ELR (cell line): ENCODE measurements around the gene KIF24.
"Not testable (repeated sequence)": the region's sequence is repeated elsewhere in the genome, so short reads cannot be mapped to it uniquely, and the experiment has no call there.

Experiments used
- DNase-seq: peaks from one replicate; pipeline ENCODE4 v3.0.0-alpha.2; 2015; ENCODE audit warnings: low read depth

Gene KIF24, protein sequence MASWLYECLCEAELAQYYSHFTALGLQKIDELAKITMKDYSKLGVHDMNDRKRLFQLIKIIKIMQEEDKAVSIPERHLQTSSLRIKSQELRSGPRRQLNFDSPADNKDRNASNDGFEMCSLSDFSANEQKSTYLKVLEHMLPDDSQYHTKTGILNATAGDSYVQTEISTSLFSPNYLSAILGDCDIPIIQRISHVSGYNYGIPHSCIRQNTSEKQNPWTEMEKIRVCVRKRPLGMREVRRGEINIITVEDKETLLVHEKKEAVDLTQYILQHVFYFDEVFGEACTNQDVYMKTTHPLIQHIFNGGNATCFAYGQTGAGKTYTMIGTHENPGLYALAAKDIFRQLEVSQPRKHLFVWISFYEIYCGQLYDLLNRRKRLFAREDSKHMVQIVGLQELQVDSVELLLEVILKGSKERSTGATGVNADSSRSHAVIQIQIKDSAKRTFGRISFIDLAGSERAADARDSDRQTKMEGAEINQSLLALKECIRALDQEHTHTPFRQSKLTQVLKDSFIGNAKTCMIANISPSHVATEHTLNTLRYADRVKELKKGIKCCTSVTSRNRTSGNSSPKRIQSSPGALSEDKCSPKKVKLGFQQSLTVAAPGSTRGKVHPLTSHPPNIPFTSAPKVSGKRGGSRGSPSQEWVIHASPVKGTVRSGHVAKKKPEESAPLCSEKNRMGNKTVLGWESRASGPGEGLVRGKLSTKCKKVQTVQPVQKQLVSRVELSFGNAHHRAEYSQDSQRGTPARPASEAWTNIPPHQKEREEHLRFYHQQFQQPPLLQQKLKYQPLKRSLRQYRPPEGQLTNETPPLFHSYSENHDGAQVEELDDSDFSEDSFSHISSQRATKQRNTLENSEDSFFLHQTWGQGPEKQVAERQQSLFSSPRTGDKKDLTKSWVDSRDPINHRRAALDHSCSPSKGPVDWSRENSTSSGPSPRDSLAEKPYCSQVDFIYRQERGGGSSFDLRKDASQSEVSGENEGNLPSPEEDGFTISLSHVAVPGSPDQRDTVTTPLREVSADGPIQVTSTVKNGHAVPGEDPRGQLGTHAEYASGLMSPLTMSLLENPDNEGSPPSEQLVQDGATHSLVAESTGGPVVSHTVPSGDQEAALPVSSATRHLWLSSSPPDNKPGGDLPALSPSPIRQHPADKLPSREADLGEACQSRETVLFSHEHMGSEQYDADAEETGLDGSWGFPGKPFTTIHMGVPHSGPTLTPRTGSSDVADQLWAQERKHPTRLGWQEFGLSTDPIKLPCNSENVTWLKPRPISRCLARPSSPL (N-terminal part only)

DNA sequence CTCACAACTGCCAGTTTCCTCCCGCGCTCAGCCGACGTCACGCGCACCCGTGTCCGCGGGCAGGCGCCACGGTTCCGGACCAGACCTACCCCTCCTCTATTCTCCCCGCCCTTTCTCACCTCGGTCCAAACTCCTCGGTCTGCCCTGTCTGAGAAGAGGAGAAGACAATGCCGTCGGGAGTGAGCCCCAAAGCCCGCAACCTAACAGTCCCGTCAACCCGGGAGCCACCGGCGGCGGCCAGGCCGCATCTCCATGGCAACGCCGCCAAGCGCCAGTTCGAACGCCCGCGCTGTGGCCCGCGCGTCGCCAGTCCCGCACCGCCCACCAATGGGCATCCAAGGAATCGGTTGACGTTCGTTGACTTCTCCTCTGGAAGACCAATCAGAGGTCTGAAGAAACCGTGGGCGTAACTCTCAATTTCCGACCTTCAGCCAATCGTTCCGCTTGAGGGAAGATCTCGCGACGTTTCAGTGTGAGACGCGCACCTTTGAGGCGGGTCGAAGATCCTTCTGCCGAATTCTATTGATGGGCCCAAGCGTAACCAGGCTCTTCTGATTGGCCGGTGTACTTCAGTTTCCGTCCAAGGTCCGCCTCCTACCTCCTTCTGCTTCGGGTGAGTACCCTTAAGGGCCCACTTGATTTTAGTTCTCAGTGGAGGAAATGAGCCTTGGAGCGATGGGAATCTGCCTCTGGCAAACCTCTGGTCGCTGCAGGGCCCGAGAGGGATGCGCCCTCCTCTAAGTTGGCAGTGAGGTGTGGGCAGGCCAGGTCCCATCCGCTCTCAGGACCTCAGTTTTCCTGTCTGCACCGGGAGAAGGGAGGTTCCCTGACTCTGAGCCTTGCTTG, at the start of gene KIF24, which contains the start of gene NUDT2:
TSS of gene KIF24 (minus strand) at position 282 of the 846 bp plus-strand sequence. CDS start 17,922 bp downstream, outside the sequence.
TSS of gene NUDT2 (plus strand) at position 583 of the 846 bp plus-strand sequence. CDS start 9,471 bp downstream, outside the sequence.
- DNase-seq: peak; percentile 100

DNA sequence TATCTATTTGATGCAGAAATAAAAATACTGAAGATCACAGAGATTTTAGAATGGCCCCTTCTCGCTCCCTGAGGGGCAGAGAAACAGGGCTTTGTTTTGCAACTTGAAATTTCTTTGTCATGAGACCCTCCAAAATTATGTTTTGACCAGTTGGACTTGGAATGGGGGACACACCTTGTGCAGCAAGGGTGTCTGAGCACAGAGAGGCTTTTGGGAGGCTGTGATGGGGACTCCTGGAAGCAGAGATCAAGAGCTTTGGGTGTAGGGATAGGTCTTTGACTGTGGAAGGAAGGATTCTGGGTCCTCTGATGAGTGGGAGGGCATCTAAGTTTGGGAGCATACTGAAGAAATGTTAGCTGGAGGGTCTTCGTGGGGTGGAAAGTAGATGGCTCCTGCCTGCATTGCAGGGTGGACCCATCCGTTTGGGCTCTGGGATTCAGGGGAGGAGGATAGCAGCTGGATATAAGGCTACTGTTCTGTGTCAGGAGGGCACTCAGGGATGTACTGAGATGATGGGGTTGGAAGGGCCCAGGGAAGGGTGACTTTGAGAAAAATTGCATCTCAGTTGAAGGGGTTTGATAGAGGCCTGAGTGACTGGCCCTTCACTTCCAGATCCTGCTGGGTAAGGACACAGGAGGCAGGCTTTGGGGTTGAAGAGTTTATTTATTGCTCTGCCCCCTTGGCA, 49.5 kb upstream of the KIF24 start:
- no peak for DNase-seq

DNA sequence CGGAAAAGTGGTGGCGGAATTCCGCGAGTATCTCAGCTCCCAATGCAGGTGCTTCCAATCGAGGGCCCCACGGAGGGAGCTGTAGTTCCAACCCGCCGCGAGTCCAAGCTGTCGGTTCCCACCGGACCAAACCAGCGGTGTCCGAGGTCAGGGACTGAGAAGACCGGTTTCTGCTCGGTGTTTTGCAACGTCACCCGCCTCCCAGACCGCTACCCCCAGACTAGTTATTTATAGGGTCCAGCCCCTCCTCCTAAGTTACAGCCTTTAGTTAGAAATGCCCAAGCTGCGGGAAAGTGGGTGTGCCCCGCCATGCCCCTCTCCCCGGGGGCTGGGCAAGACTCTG, 48.3 kb upstream of the KIF24 start:
- DNase-seq: peak; percentile 13

DNA sequence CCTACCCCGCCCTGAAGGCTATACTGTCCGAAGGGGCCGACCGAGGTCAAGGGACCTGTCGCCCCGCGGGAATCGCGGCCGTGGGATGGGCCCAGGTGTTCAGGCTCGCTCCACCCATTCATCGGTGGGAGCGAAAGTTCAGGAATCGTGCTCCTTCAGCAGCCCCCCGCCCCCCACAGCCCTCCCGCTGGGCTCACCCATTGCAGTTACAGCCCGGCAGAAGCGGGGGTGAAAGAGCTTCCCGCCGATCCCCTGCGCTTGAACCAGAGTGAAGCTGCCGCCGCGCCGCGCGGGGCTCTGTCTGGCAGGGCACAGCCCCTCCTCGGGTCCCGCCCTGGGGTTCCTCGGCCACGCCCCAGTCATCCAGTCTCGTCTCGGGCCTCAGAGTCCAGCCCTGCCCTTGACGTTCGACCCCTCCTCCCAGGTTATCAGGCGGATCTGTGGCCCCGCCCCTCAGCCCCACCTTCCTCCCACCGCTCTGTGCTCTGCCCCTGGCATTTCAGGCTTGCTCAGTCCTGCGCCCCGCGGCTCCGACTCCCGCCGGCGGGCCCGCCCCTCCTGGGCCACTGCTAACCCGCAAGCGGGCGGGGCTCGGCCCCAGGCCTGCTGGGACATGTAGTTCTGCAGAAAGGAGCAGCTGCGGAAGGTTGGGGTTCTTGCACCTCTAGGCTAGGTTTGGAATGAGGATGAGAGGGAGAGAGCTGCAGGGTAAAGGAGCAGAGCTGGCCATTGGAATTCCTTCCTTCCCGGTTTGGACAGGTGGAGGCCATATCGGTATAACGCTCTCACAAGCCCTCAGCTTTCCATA, 47.7 kb upstream of the KIF24 start, which contains the start of gene MYORG:
TSS of gene MYORG (minus strand) at position 303 of the 808 bp plus-strand sequence. CDS start 3,955 bp downstream, outside the sequence.
- DNase-seq: peak; percentile 96

DNA sequence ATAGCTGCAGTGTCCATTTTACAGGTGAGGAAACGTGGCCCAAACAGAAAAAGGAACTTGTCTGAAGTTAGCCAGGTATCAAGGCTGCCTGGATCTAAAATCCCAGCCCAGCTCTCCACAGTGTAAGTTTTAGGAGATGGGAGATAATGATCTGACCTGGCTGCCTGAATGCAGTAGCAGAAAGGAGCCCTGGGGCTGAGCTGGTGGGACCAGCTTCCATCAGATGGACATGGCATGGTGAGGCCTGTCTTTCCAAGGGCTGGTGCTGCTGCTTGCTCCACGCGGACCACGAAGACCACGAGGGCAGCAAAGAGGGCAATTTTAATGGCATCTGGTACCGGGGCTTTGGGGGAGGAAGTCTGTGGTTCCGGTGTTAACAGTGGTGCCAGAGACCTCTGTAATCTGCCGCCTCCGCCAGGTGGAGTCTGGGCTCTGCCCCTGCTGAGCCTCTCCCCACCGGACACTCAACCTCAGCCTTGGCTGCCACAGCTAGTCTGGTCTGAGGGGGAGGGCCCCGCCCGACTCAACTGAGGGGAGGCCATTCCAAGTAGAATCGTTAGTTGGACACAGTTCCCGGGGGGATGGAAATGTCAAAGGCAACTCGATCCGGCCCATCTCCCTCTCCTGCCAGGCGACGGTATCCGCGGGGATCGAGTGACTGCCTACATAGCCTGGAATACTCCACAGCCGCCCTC, 47.0 kb upstream of the KIF24 start:
- peak; percentile 32 for DNase-seq

DNA sequence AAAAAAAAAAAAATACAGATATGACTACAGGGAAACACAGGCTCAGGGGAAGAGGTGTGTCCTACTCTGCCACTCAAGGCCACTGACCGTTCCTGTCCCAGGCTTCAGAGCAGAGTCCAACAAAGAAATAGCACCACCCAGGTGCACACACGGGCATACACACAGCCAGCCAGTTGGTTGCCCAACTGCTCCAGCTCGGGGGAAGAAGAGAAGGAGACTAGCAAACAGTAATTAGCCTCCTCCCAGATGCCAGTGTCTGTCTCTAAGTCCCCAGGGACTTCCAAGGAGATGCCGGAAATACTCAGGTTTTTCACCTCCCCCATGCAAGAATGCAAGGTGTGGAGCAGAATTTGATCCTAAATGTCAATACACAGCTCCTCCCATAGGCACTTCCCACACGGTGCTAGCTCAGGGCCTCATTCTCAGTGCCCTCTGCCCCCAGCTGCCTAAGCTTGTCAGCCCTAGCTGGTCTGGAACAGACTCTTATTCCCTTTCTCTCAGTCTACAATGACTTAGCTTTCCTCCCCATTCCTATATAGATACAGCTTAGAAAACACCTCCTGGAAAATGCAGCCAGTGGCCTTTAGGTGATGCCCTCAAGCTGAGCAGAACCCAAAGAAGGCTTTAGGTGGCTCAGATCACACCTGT, 46.0 kb upstream of the KIF24 start:
- DNase-seq: no peak

DNA sequence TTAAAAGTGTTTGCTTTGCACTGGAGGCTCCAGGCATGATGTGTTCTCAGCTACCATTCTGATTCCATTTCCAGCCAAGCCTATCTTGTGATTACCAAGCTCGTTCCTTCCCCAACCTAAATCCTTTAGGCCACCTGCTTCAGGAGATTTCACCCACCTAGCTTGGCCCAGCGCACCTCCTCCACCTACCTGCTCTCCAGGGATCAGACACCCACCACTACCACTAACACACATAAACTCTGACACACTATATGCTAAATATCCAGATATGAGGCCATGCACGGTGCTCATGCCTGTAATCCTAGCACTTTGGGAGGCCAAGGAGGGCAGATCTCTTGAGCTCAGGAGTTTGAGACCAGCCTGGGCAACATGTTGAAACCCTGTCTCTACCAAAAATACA, 45.3 kb upstream of the KIF24 start:
- DNase-seq: no peak

DNA sequence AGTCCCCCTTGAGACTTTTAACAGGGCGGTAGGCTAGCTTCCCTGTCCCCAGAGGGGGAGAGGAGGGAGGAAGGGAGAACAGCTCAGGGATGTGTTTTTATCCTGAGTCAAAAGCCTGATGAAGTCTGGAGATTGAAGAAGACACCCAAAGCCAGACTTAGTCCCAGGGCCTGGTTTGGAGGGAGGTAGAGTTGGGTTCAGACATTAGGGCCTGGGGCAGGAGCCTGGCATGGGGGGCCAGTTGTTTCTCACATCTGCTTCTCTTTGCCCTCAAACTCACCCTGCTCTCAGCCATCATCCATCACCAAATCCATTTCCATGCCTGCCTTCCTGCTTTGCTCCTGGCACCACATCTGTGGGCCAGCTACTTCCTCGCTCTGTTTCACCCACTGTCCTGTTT, 44.7 kb upstream of the KIF24 start:
- no peak for DNase-seq

DNA sequence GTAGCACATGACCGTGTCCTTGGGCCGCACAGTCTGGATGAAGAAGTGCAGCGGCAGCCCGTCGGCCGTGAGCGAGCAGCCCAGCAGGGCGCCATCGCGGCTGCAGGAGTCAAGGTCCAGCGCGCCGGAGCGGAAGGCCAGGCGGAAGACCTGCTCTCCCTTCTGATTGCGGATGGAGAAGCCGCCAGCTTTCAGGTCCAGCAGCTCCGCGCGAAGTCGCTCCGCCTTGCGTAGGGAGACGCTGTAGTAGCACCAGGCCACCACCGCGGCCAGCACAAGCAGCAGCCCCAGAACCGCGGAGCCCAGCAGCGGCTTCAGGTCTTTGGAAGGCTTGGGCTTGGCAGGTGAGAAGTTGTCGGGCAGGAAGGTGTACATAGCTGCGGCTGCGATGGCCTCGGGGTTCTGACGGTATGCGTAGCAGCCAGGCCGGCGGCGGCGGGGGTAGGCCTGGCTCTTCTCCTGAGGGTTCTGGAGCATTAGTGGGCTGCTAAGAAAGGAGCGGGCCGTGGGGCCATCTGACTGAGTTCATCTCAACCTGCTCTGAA, 43.5 kb upstream of the KIF24 start:
- DNase-seq: no peak

DNA sequence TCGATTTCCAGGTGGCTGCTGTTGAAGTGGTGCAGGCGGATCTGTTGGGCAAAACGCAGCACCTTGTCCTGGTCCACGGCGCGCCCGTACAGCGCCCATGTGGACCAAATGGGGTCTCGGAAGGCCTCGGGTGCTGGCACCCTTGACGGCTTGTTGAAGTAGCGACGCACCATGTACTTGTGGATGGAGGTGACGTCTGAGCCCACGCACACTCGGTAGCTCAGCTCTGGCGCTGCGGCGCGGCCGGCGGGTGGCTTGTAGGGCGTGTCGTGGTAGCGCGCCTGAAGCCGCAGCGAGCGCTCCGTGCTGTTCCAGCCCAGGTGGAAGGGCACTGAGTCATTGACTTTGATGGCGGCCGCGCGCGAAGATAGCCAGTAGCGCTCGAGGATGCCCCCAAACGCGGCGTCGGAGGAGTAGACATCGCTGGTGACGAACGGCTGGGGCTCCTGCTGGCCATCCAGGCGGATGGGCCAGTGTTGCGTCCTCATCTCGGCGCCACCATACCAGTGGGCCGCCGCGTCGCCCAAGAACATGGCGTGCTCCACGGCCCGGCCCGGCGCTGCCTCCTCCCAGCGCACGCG, 42.9 kb upstream of the KIF24 start:
- DNase-seq: no peak

DNA sequence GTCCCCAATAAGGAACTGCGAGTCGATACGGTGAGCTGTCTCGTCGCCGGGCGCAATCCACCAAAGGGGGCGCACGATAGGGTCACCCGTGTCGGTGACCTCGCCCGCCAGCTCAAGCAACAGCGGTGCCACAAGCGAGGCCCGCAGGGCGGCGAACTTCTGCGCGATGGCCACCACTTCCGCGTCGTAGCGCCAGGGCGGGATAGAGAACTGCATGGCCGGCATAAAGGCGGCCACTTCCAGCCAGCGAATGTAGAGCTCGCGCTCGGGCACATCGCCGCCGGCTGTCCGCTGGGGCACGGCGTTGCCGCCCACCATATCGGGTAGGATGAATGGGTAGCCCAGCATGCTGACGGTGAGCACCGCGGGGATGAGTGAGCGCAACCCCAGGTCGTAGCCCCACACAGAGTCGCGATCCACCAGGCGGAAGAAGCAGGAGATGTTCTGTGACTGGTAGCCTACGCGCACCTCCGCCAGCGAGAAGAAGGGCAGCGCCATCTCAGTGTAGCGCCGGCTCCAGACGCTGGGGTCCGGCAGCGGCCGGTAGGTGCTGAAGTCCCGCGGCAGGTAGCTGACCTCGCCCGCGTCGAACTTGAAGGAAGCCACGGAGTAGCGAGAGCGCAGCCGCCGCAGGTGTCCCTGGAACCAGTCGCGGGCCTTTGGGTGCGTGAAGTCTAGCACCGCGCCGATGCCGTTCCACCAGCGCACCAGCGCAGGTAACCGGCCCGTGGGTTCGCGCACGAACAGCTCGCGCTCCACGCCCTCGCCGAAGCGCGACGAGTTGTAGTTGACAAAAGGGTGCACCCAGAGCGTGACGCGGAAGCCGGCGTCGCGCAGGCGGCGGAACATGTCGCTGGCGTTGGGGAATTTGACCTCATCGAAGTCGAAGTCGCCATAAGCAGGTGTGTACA, 42.2 kb upstream of the KIF24 start:
- DNase-seq: peak; percentile 7

DNA sequence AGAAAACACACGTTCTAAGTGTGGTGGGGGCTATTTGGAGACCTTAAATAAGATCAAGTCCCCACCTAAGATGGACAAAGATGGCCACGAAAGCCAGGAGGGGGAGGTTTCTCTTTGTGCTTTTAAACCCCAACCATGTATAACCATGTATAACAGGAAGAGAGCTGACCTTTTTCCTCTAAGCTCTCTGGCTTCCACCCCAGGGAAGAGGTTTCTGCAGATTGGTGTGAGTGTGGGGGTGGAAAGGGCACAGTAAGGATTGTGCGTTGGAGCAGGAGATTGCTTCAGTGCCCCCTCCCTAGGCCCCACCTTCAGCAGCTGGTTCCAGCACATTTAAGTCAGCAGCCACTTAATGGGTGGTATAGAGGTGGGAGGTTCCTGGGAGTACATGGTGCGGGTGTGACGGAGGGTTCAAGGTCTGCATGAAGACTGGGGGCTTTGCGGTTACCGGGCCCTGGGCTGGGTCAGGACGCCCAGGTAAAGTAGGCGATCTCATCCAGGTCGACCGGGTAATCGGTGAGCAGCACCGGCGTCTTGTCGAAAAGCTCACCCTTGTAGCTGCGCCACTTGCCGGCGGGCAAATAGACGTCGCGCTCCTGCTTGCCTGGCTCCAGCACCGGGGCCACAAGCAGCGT, 41.4 kb upstream of the KIF24 start:
- DNase-seq: no peak

DNA sequence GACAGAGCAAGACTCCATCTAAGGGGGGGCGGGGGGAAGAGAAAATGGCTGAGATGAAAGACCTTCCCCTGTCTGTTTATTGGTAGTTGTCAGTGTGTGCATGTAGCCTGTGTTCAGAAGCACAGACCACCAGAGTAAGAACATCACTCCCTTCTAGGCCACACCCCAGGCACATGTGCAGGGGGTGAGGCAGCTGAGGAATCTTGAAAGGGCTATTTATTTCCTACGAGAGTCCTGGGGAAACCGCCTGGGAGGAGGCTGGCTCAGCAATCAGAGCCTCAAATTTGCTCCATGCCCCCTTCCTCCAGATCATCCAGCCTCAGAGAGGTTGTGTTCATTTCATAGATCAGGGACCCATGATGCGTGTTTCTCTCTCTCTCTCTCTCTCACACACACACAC, 40.6 kb upstream of the KIF24 start:
- no peak for DNase-seq

DNA sequence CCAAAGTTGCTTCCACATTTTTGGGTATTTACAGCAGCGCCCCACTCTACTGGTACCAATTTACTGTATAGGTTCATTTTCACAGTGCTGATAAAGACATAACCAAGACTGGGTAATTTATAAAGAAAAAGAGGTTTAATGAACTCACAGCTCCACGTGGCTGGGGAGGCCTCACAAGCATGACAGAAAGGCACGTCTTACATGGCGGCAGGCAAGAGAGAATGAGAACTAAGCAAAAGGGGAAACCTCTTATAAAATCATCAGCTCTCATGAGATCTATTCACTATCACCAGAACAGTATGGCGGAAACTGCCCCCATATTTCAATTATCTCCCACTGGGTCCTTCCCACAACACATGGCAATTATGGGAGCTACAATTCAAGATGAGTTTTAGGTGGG, 39.7 kb upstream of the KIF24 start:
- DNase-seq: not testable (repeated sequence)

DNA sequence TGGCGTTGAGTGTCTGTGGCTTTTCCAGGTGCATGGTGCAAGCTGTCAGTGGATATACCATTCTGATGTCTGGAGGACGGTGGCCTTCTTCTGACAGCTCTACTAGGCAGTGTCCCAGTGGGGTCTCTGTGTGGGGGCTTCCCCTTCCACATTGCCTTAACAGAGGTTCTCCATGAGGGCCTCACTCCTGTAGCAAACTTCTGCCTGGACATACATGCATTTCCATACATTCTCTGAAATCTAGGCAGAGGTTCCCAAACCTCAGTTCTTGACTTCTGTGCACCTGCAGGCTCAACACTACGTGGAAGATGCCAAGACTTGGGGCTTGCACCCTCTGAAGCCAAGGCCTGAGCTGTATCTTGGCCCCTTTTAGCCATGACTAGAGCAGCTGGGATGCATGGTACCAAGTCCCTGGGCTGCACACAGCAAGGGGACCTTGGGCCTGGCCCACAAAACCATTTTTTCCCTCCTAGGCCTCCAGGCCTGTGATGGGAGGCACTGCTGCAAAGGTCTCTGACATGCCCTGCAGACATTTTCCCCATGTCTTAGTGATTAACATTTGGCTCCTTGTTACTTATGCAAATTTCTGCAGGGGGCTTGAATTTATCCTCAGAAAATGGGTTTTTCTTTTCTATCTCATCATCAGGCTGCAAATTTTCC, 38.8 kb upstream of the KIF24 start:
- not testable (repeated sequence) for DNase-seq

DNA sequence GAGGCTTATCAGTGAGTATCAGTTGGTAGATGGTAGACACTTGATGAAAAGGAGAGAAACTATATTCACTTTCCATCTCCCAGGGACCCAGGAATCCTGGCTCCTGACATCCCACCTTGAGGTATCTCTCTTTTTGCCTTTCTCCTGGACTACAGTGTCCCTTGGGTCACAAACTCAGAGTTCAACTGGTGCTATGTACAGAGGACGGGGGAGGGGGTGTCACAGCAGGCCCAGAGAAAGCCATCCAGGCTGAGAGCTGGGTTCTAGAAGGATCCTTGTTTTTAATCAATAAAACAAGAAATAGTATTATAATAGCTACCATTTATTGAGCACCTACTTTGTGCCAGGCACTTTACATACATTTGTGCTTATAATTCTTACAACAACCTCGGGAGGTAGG, 37.3 kb upstream of the KIF24 start:
- DNase-seq: no peak
